Heart left ventricle (tissue), 13 donors: ENCODE measurements around the gene GRB14.

Source experiments
- POLR2A ChIP-seq, 2 donors: fragments of 450-650 bp; IDR thresholded peaks; one replicate each; pipeline ENCODE4 v1.6.1; 2017; ENCODE audit warnings: antibody characterized with exemption in 2 of 2, mild to moderate bottlenecking in 2 of 2, moderate library complexity in 2 of 2
- TF ChIP-seq, protein P1 (sequence below), 12 donors: fragments of 200-600 bp; sonication (generic) in 4 of 12; IDR thresholded peaks; one replicate each; pipeline versions ENCODE4 v1.5.0 to v1.8.0; 2018 to 2022; ENCODE audit warnings: antibody characterized with exemption in 12 of 12, mild to moderate bottlenecking in 5 of 12
- donor health status: ischemic (EF 13 %, LVEDD 7.1; RV severe dilation, severe dysfunction).
- donor health status: DM: no; HTN: yes; CAD: no.
- donor health status: DM: no; HTN: no; CAD: no.
- donor health status: ischemic (EF 25% LVEDD 6.9; RV normal size, moderate dysfunction).
- donor health status: ischemic (EF 25% LVEDD 5.7; RV mildly dilated, moderate dysfunction).
- donor health status: ischemic (EF 35%, LVEDD 5.7; RV mildly dilated, moderate dysfunction).
- donor health status: nonischemic (EF 11% LVEDD 7.7; RV severe dilation, severe dysfunction).
- donor health status: DM: yes; HTN: yes; CAD: no.
- donor health status: PGD.
- donor health status: ischemic (EF 29% LVEDD 5.4; RV normal size, mild dysfunction).
- donor health status: nonischemic (EF 23%, LVEDD 6.1; RV moderate dilation, normal function).

- TF ChIP-seq, protein P1, sequence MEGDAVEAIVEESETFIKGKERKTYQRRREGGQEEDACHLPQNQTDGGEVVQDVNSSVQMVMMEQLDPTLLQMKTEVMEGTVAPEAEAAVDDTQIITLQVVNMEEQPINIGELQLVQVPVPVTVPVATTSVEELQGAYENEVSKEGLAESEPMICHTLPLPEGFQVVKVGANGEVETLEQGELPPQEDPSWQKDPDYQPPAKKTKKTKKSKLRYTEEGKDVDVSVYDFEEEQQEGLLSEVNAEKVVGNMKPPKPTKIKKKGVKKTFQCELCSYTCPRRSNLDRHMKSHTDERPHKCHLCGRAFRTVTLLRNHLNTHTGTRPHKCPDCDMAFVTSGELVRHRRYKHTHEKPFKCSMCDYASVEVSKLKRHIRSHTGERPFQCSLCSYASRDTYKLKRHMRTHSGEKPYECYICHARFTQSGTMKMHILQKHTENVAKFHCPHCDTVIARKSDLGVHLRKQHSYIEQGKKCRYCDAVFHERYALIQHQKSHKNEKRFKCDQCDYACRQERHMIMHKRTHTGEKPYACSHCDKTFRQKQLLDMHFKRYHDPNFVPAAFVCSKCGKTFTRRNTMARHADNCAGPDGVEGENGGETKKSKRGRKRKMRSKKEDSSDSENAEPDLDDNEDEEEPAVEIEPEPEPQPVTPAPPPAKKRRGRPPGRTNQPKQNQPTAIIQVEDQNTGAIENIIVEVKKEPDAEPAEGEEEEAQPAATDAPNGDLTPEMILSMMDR (IDR thresholded peaks at IDR 0.05) = no peak
- TF ChIP-seq POLR2A (IDR thresholded peaks at IDR 0.05) = no peak
Observed at GRCh38 chr2:164464376-164464775, 156.9 kb downstream of the GRB14 start.
